ENCODE data around the gene DNASE1L2.

Gene DNASE1L2

GRCh38 chr16:2286550-2286949 is 50.3 kb downstream of the DNASE1L2 start:
- DNase-seq (ENCODE audit: low read depth) = no peak

DNA sequence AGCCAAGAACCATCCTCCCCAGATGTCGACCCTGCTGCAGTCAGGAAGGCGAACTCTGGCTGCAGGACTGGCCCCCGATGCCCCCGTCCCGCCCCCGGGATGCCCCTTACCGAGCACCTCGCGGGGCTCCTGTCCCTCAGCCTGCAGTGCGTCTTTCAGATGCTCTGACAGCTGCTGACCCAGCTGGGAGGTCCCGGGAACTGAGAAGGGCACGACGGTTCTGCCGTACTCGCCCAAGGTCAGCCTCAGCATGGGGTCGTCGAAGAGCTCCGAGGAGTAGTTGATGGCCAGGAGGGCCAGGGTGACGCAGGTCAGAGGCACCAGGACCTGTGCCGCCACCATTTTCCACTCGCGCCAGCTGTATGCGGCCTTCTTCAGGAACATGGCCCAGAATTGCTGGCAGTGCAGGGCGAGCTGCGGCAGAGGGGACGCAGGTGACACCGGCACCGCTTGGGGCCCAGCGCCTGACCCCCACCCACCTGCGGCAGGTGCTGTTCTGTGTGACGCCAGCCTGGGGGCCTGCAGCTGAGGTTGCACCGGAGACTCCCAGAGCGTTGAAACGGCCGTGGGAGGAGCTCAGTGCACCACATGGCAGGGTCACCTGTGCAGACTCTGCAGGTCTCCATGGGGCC is 51.8 kb downstream of the DNASE1L2 start:
- no peak for DNase-seq (ENCODE audit: low read depth)
